Neuron (in vitro differentiated cells): Measurements from ENCODE around the gene AHNAK2.
"Not testable (repeated sequence)": the region's sequence is repeated elsewhere in the genome, so short reads cannot be mapped to it uniquely, and the experiment has no call there.

Experiments
- H2AFZ ChIP-seq: one replicate; pipeline ENCODE4 v1.6.1; 2013; ENCODE audit warnings: low read depth, mild to moderate bottlenecking, inconsistent platforms, low read length, moderate library complexity
- H3K27me3 ChIP-seq: one replicate; pipeline ENCODE4 v1.6.1; 2013; ENCODE audit warnings: low read length; ENCODE audit not compliant: insufficient read depth
- H3K36me3 ChIP-seq: one replicate; pipeline ENCODE4 v1.6.1; 2013; ENCODE audit warnings: low read length; ENCODE audit not compliant: insufficient read depth
- H3K4me1 ChIP-seq: one replicate; pipeline ENCODE4 v1.6.1; 2013; ENCODE audit warnings: low read length; ENCODE audit not compliant: insufficient read depth
- H3K4me3 ChIP-seq: 2 replicates; pipeline ENCODE4 v1.5.1; 2013; ENCODE audit warnings: mild to moderate bottlenecking, low read length, moderate library complexity
- H3K9me3 ChIP-seq: one replicate; pipeline ENCODE4 v1.6.1; 2013; ENCODE audit warnings: low read length

AHNAK2 gene

GRCh38 chr14:104945266-104945665 lies 32.9 kb downstream of the AHNAK2 start:
- H3K36me3 ChIP-seq, H3K9me3 ChIP-seq, H3K4me3 ChIP-seq, H2AFZ ChIP-seq, H3K27me3 ChIP-seq, H3K4me1 ChIP-seq: not testable (repeated sequence)

GRCh38 chr14:104944436-104945205 lies 33.6 kb downstream of the AHNAK2 start:
- H2AFZ ChIP-seq, H3K27me3 ChIP-seq, H3K36me3 ChIP-seq, H3K4me3 ChIP-seq, H3K4me1 ChIP-seq, H3K9me3 ChIP-seq: not testable (repeated sequence)

GRCh38 chr14:104944016-104944308 lies 34.2 kb downstream of the AHNAK2 start:
- not testable (repeated sequence) for H3K9me3 ChIP-seq, H3K27me3 ChIP-seq, H3K4me3 ChIP-seq, H2AFZ ChIP-seq, H3K4me1 ChIP-seq, H3K36me3 ChIP-seq

- H2AFZ ChIP-seq, H3K4me3 ChIP-seq, H3K36me3 ChIP-seq, H3K4me1 ChIP-seq, H3K27me3 ChIP-seq, H3K9me3 ChIP-seq: not testable (repeated sequence)
These were observed 34.8 kb downstream of the AHNAK2 start for GRCh38 chr14:104943216-104944015.

GRCh38 chr14:104942586-104942985 lies 35.6 kb downstream of the AHNAK2 start:
- no peaks in the 10 kb centered on the region for H3K4me1 ChIP-seq
- no peak overlapping the region for H3K4me3 ChIP-seq
- no peaks in the 10 kb centered on the region for H3K36me3 ChIP-seq
- H3K9me3 ChIP-seq, result no peaks in the 10 kb centered on the region
- H2AFZ ChIP-seq, result no peak overlapping the region
- peaks cover 5% of the 10 kb centered on the region for H3K27me3 ChIP-seq

GRCh38 chr14:104941508-104942365 lies 36.4 kb downstream of the AHNAK2 start:
- no peaks in the 10 kb centered on the region for H3K4me1 ChIP-seq
- no peaks in the 10 kb centered on the region for H3K9me3 ChIP-seq
- H3K36me3 ChIP-seq, result no peaks in the 10 kb centered on the region
- H2AFZ ChIP-seq, result no peak overlapping the region
- peaks cover 12% of the 10 kb centered on the region for H3K27me3 ChIP-seq
- no peak overlapping the region for H3K4me3 ChIP-seq

GRCh38 chr14:104940526-104941150 lies 37.5 kb downstream of the AHNAK2 start:
- no peaks in the 10 kb centered on the region for H3K4me1 ChIP-seq
- peaks cover 17% of the 10 kb centered on the region for H3K27me3 ChIP-seq
- no peaks in the 10 kb centered on the region for H3K36me3 ChIP-seq
- no peak overlapping the region for H3K4me3 ChIP-seq
- H2AFZ ChIP-seq, result no peak overlapping the region
- no peaks in the 10 kb centered on the region for H3K9me3 ChIP-seq

GRCh38 chr14:104939666-104940410 lies 38.3 kb downstream of the AHNAK2 start:
- peaks cover 24% of the 10 kb centered on the region for H3K27me3 ChIP-seq
- H3K9me3 ChIP-seq, result no peaks in the 10 kb centered on the region
- no peak overlapping the region for H2AFZ ChIP-seq
- no peaks in the 10 kb centered on the region for H3K4me1 ChIP-seq
- no peak overlapping the region for H3K4me3 ChIP-seq
- H3K36me3 ChIP-seq, result no peaks in the 10 kb centered on the region

- Histone ChIP-seq H3K27me3 (peaks cover 33% of the 10 kb centered on the region), H3K4me1 (no peaks in the 10 kb centered on the region), H3K4me3 (no peak overlapping the region), H2AFZ (no peak overlapping the region), H3K9me3 (no peaks in the 10 kb centered on the region), H3K36me3 (no peaks in the 10 kb centered on the region)
These were observed 39.2 kb downstream of the AHNAK2 start for GRCh38 chr14:104938960-104939359.

- no peaks in the 10 kb centered on the region for H3K4me1 ChIP-seq
- no peaks in the 10 kb centered on the region for H3K9me3 ChIP-seq
- H3K27me3 ChIP-seq, result peaks cover 33% of the 10 kb centered on the region
- H3K36me3 ChIP-seq, result no peaks in the 10 kb centered on the region
- no peak overlapping the region for H3K4me3 ChIP-seq
- H2AFZ ChIP-seq, result no peak overlapping the region
These were observed 39.7 kb downstream of the AHNAK2 start for GRCh38 chr14:104938436-104938835.

GRCh38 chr14:104937694-104938365 lies 40.3 kb downstream of the AHNAK2 start:
- Histone ChIP-seq H3K36me3 (no peaks in the 10 kb centered on the region), H3K9me3 (no peaks in the 10 kb centered on the region), H3K27me3 (peaks cover 33% of the 10 kb centered on the region), H3K4me3 (no peak overlapping the region), H3K4me1 (no peaks in the 10 kb centered on the region), H2AFZ (no peak overlapping the region)

GRCh38 chr14:104937161-104937560 lies 41.0 kb downstream of the AHNAK2 start:
- H3K36me3 ChIP-seq, result no peaks in the 10 kb centered on the region
- no peaks in the 10 kb centered on the region for H3K4me1 ChIP-seq
- peaks cover 38% of the 10 kb centered on the region for H3K27me3 ChIP-seq
- no peak overlapping the region for H3K4me3 ChIP-seq
- H3K9me3 ChIP-seq, result no peaks in the 10 kb centered on the region
- H2AFZ ChIP-seq, result no peak overlapping the region
